Endothelial cell (in vitro differentiated cells): ENCODE data around the gene MYH9. TPM values are rescaled to one million over a fixed set of nuclear protein-coding genes. Genes with fewer than 3 reads are reported as not detected.

Source experiments
- DNase-seq: peaks from one replicate; pipeline ENCODE4 v3.0.0; 2021; ENCODE audit warnings: low spot score
- H3K27ac Mint-ChIP-seq: one replicate; pipeline ENCODE4 v1.8.0; 2021; ENCODE audit warnings: mixed read lengths, inconsistent platforms; ENCODE audit not compliant: unreplicated experiment
- H3K27me3 Mint-ChIP-seq: one replicate; pipeline ENCODE4 v1.8.0; 2021; ENCODE audit warnings: mild to moderate bottlenecking, moderate library complexity, mixed read lengths, inconsistent platforms; ENCODE audit not compliant: unreplicated experiment
- H3K36me3 Mint-ChIP-seq: one replicate; pipeline ENCODE4 v1.8.0; 2021; ENCODE audit warnings: mild to moderate bottlenecking, low read depth, mixed read lengths, inconsistent platforms; ENCODE audit not compliant: unreplicated experiment
- H3K4me1 Mint-ChIP-seq: one replicate; pipeline ENCODE4 v1.8.0; 2021; ENCODE audit warnings: mild to moderate bottlenecking, mixed read lengths, inconsistent platforms; ENCODE audit not compliant: unreplicated experiment
- H3K4me3 Mint-ChIP-seq: one replicate; pipeline ENCODE4 v1.8.0; 2021; ENCODE audit warnings: mild to moderate bottlenecking, mixed read lengths, inconsistent platforms; ENCODE audit not compliant: unreplicated experiment
- H3K9me3 Mint-ChIP-seq: one replicate; pipeline ENCODE4 v1.8.0; 2021; ENCODE audit warnings: mixed read lengths, inconsistent platforms; ENCODE audit not compliant: unreplicated experiment
- CTCF ChIP-seq: fragments of 200-600 bp; sonication (generic); IDR thresholded peaks from one replicate; pipeline ENCODE4 v1.5.0; 2021; ENCODE audit warnings: antibody characterized with exemption; ENCODE audit not compliant: unreplicated experiment
- total RNA-seq: library from RNA; stranded (reverse); fragmentation: NEBNext Ultra II Directional; extraction: Animal tissue kit (Norgen Biotek cat#: 25700); gene quantifications from one replicate; pipeline ENCODE4 v1.2.1, GENCODE V29; 2021; ENCODE audit not compliant: unreplicated experiment

The MYH9 gene
- total RNA-seq, 1 donor from 2014 or later = 931 TPM

- Mint-ChIP-seq H3K36me3 (peaks cover 47% of the 10 kb centered on the region), H3K27ac (no peak overlapping the region), H3K4me3 (no peak overlapping the region), H3K27me3 (peaks cover 18% of the 10 kb centered on the region), H3K9me3 (no peaks in the 10 kb centered on the region), H3K4me1 (peaks cover 10% of the 10 kb centered on the region)
- no peak for DNase-seq
- TF ChIP-seq CTCF = no peak
Observed at GRCh38 chr22:36311386-36312085, 76.2 kb downstream of the MYH9 start.

- H3K9me3 Mint-ChIP-seq = no peaks in the 10 kb centered on the region
- DNase-seq = no peak
- peak overlapping the region; percentile 65 for H3K4me3 Mint-ChIP-seq
- no peak for TF ChIP-seq CTCF
- peaks cover 61% of the 10 kb centered on the region for H3K36me3 Mint-ChIP-seq
- H3K27ac Mint-ChIP-seq = peak overlapping the region; percentile 36
- peaks cover 9% of the 10 kb centered on the region for H3K4me1 Mint-ChIP-seq
- H3K27me3 Mint-ChIP-seq = peaks cover 25% of the 10 kb centered on the region
Observed at GRCh38 chr22:36308880-36309279, 78.9 kb downstream of the MYH9 start.

DNA sequence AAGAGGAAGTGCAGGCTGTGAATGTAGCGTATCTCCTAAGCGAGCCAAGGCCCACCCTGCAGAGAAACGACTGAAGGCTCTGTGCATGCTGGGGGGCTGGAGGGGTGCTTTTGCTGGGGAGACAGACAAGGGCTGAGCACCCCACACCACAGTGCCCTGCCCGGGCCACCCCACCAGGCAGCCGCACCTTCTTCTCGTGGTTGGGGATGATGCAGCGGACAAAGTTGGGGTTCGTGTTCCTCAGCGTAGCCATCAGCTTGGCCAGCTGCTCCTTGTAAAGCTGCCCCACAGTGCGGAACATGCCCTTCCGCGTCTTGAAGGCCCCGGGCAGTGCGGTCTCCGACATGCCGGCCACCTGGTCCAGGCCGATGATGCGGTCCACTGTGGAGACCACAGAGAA lies 81.5 kb downstream of the MYH9 start:
- no peak for DNase-seq
- no peaks in the 10 kb centered on the region for H3K9me3 Mint-ChIP-seq
- no peak for TF ChIP-seq CTCF
- peaks cover 29% of the 10 kb centered on the region for H3K27me3 Mint-ChIP-seq
- H3K27ac Mint-ChIP-seq = no peak overlapping the region
- H3K4me3 Mint-ChIP-seq = no peak overlapping the region
- H3K4me1 Mint-ChIP-seq = peaks cover 9% of the 10 kb centered on the region
- H3K36me3 Mint-ChIP-seq = peaks cover 62% of the 10 kb centered on the region

GRCh38 chr22:36305813-36306212 lies 82.0 kb downstream of the MYH9 start:
- DNase-seq = no peak
- H3K9me3 Mint-ChIP-seq = no peaks in the 10 kb centered on the region
- no peak overlapping the region for H3K27ac Mint-ChIP-seq
- peaks cover 9% of the 10 kb centered on the region for H3K4me1 Mint-ChIP-seq
- H3K27me3 Mint-ChIP-seq = peaks cover 32% of the 10 kb centered on the region
- no peak overlapping the region for H3K4me3 Mint-ChIP-seq
- no peak for TF ChIP-seq CTCF
- H3K36me3 Mint-ChIP-seq = peaks cover 66% of the 10 kb centered on the region

GRCh38 chr22:36304429-36304828 lies 83.3 kb downstream of the MYH9 start:
- peaks cover 60% of the 10 kb centered on the region for H3K36me3 Mint-ChIP-seq
- no peaks in the 10 kb centered on the region for H3K9me3 Mint-ChIP-seq
- H3K27ac Mint-ChIP-seq = peak overlapping the region; percentile 48
- H3K4me3 Mint-ChIP-seq = no peak overlapping the region
- DNase-seq = no peak
- peaks cover 33% of the 10 kb centered on the region for H3K27me3 Mint-ChIP-seq
- H3K4me1 Mint-ChIP-seq = peaks cover 9% of the 10 kb centered on the region
- no peak for TF ChIP-seq CTCF
